ENCODE measurements around the gene THPO. TPM values are rescaled to one million over a fixed set of nuclear protein-coding genes. Genes with fewer than 3 reads are reported as not detected.

Gene THPO
- total and polyA plus RNA-seq, 9 of the 15 experiments (the other 6 are each of a cell fraction or from before 2014, with no cell fraction given), result 0.11 to 1.1 (median 0.35) TPM; not detected in 1

DNA sequence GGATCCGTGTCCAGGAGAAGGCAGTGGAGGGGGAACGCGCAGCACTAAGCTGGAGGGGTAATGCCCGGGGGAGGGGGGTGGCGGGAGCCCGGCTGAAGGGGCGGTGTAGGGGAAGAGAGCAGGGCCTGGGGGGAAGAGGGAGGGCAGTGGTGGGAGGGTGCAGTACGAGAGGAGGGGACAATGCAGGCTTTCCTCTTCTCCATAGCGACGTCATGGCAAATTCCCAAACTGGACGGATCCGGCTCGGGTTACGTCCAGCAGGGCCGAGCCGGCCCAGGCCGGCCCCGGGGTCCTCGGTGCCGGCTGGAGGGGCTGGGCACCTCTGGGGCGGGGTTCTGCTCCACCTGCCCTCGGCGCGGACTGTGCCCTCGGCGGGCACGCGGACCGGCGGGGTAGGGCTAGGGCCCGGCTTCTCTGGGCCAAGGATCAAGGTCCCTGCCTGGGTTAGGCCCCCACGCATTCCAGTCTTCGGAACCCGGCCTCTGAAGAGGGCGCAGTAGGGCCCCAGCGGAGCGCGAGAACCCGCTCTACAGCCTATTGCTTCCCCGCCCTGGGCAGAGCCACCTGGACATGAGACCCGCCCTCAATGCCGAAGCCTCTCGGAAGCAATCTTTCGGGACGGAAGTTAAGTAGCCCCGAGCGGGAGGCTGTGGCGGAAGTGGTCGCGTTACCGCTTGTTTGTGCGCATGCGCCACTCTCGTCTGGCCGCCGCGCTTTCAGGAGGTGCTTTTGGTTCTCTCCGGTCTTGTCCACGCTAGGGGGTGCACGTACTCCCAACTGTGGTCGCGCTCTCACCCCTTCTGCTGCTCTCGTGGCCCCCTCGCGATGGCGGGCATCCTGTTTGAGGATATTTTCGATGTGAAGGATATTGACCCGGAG, 15.1 kb downstream of the THPO start (continued):
- TF ChIP-seq, protein P1, sequence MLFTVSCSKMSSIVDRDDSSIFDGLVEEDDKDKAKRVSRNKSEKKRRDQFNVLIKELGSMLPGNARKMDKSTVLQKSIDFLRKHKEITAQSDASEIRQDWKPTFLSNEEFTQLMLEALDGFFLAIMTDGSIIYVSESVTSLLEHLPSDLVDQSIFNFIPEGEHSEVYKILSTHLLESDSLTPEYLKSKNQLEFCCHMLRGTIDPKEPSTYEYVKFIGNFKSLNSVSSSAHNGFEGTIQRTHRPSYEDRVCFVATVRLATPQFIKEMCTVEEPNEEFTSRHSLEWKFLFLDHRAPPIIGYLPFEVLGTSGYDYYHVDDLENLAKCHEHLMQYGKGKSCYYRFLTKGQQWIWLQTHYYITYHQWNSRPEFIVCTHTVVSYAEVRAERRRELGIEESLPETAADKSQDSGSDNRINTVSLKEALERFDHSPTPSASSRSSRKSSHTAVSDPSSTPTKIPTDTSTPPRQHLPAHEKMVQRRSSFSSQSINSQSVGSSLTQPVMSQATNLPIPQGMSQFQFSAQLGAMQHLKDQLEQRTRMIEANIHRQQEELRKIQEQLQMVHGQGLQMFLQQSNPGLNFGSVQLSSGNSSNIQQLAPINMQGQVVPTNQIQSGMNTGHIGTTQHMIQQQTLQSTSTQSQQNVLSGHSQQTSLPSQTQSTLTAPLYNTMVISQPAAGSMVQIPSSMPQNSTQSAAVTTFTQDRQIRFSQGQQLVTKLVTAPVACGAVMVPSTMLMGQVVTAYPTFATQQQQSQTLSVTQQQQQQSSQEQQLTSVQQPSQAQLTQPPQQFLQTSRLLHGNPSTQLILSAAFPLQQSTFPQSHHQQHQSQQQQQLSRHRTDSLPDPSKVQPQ (CRISPR knock-in tag; IDR thresholded peaks at IDR 0.05; ENCODE audit: borderline replicate concordance), result no peak
- TF ChIP-seq ZNF184 (CRISPR knock-in tag; IDR thresholded peaks at IDR 0.05), result no peak
- no peak for TF ChIP-seq HDAC8 (tag; IDR thresholded peaks at IDR 0.05)
- TF ChIP-seq, protein P2, sequence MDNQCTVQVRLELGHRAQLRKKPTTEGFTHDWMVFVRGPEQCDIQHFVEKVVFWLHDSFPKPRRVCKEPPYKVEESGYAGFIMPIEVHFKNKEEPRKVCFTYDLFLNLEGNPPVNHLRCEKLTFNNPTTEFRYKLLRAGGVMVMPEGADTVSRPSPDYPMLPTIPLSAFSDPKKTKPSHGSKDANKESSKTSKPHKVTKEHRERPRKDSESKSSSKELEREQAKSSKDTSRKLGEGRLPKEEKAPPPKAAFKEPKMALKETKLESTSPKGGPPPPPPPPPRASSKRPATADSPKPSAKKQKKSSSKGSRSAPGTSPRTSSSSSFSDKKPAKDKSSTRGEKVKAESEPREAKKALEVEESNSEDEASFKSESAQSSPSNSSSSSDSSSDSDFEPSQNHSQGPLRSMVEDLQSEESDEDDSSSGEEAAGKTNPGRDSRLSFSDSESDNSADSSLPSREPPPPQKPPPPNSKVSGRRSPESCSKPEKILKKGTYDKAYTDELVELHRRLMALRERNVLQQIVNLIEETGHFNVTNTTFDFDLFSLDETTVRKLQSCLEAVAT (IDR thresholded peaks at IDR 0.05), result peak in 1 of 2 experiments; percentile 75; a peak in 1 of 4 replicates
- TF ChIP-seq ZNF12 (CRISPR knock-in tag; IDR thresholded peaks at IDR 0.05), result no peak; the same call in 1 of the 2 replicates
- no peak for TF ChIP-seq CBFB (CRISPR knock-in tag; IDR thresholded peaks at IDR 0.05)
- peak; percentile 18; the same call in 1 of the 2 replicates for TF ChIP-seq MXI1 (IDR thresholded peaks at IDR 0.05; ENCODE audit: low read depth, low read length)
- TF ChIP-seq CBX2 (IDR thresholded peaks at IDR 0.05; ENCODE audit: insufficient read depth, low read length, poor library complexity, severe bottlenecking), result no peak
- TF ChIP-seq, protein P3, sequence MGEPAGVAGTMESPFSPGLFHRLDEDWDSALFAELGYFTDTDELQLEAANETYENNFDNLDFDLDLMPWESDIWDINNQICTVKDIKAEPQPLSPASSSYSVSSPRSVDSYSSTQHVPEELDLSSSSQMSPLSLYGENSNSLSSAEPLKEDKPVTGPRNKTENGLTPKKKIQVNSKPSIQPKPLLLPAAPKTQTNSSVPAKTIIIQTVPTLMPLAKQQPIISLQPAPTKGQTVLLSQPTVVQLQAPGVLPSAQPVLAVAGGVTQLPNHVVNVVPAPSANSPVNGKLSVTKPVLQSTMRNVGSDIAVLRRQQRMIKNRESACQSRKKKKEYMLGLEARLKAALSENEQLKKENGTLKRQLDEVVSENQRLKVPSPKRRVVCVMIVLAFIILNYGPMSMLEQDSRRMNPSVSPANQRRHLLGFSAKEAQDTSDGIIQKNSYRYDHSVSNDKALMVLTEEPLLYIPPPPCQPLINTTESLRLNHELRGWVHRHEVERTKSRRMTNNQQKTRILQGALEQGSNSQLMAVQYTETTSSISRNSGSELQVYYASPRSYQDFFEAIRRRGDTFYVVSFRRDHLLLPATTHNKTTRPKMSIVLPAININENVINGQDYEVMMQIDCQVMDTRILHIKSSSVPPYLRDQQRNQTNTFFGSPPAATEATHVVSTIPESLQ (CRISPR knock-in tag; IDR thresholded peaks at IDR 0.05), result no peak
- TF ChIP-seq, protein P4, sequence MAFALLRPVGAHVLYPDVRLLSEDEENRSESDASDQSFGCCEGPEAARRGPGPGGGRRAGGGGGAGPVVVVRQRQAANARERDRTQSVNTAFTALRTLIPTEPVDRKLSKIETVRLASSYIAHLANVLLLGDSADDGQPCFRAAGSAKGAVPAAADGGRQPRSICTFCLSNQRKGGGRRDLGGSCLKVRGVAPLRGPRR (CRISPR knock-in tag; IDR thresholded peaks at IDR 0.05), result no peak
- TF ChIP-seq, protein P5, sequence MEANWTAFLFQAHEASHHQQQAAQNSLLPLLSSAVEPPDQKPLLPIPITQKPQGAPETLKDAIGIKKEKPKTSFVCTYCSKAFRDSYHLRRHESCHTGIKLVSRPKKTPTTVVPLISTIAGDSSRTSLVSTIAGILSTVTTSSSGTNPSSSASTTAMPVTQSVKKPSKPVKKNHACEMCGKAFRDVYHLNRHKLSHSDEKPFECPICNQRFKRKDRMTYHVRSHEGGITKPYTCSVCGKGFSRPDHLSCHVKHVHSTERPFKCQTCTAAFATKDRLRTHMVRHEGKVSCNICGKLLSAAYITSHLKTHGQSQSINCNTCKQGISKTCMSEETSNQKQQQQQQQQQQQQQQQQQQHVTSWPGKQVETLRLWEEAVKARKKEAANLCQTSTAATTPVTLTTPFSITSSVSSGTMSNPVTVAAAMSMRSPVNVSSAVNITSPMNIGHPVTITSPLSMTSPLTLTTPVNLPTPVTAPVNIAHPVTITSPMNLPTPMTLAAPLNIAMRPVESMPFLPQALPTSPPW (CRISPR knock-in tag; IDR thresholded peaks at IDR 0.05), result peak; percentile 81
- no peak for TF ChIP-seq MAFK (IDR thresholded peaks at IDR 0.05; ENCODE audit: low read length)
- TF ChIP-seq SMARCA5 (IDR thresholded peaks at IDR 0.05), result no peak
- TF ChIP-seq CHD2 (IDR thresholded peaks at IDR 0.05; ENCODE audit: low read depth, low read length), result peak; percentile 89
- TF ChIP-seq ZNF146 (CRISPR knock-in tag; IDR thresholded peaks at IDR 0.05; ENCODE audit: unreplicated experiment), result no peak
- TF ChIP-seq, protein P6, sequence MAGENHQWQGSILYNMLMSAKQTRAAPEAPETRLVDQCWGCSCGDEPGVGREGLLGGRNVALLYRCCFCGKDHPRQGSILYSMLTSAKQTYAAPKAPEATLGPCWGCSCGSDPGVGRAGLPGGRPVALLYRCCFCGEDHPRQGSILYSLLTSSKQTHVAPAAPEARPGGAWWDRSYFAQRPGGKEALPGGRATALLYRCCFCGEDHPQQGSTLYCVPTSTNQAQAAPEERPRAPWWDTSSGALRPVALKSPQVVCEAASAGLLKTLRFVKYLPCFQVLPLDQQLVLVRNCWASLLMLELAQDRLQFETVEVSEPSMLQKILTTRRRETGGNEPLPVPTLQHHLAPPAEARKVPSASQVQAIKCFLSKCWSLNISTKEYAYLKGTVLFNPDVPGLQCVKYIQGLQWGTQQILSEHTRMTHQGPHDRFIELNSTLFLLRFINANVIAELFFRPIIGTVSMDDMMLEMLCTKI (IDR thresholded peaks at IDR 0.05; ENCODE audit: partially characterized antibody), result no peak
- no peak for TF ChIP-seq HNRNPLL (IDR thresholded peaks at IDR 0.05; ENCODE audit: low read depth, low read length, poor library complexity, severe bottlenecking)

Measured in K562 (cell line).